Lung (tissue), 12 donors: Measurements from ENCODE around the gene GRK2. TPM values are rescaled to one million over a fixed set of nuclear protein-coding genes. Genes with fewer than 3 reads are reported as not detected.
A peak's percentile ranks its signal among the peaks of the same experiment; 100 is the strongest.

Experiments
- ATAC-seq: fragments of 200-7000 bp; cut with Tn5 transposase; one replicate; pipeline ENCODE4 v1.9.1; 2020; ENCODE audit warnings: moderate number of reproducible peaks; ENCODE audit not compliant: insufficient read depth, low FRiP score
- DNase-seq, 3 donors: peaks; one replicate each; pipeline ENCODE4 v3.0.0-alpha.2; 2013 to 2017
- H3K27ac ChIP-seq, 2 donors: one replicate each; pipeline ENCODE4 v1.5.1; 2013; ENCODE audit warnings: mild to moderate bottlenecking in 2 of 2, moderate library complexity in 2 of 2, control low read depth in 1 of 2, inconsistent platforms in 1 of 2, low read depth in 1 of 2, low read length in 1 of 2
- H3K27me3 ChIP-seq, 3 donors: one replicate each; pipeline ENCODE4 v1.5.1; 2013; ENCODE audit warnings: low read length in 2 of 3; ENCODE audit not compliant: control insufficient read depth in 3 of 3, insufficient read depth in 3 of 3
- H3K36me3 ChIP-seq, 4 donors: one replicate each; pipeline ENCODE4 v1.5.1; 2013; ENCODE audit warnings: low read length in 4 of 4, mild to moderate bottlenecking in 1 of 4, moderate library complexity in 1 of 4; ENCODE audit not compliant: control insufficient read depth in 4 of 4, insufficient read depth in 4 of 4
- H3K4me1 ChIP-seq, 5 donors: one replicate each; pipeline ENCODE4 v1.5.1; 2013; ENCODE audit warnings: low read length in 5 of 5, mild to moderate bottlenecking in 2 of 5, moderate library complexity in 1 of 5; ENCODE audit not compliant: control insufficient read depth in 5 of 5, insufficient read depth in 5 of 5
- H3K4me3 ChIP-seq: one replicate; pipeline ENCODE4 v1.5.1; 2013; ENCODE audit warnings: mild to moderate bottlenecking, control low read depth, moderate library complexity
- H3K9ac ChIP-seq, 2 donors: one replicate each; pipeline ENCODE4 v1.5.1; 2013; ENCODE audit warnings: low read length in 2 of 2, control low read depth in 1 of 2; ENCODE audit not compliant: insufficient read depth in 1 of 2
- H3K9me3 ChIP-seq, 4 donors: one replicate each; pipeline ENCODE4 v1.5.1; 2013; ENCODE audit warnings: low read length in 3 of 4, mild to moderate bottlenecking in 1 of 4, moderate library complexity in 1 of 4; ENCODE audit not compliant: control insufficient read depth in 4 of 4, insufficient read depth in 3 of 4
- CTCF ChIP-seq: IDR thresholded peaks from 2 replicates; pipeline ENCODE4 v1.5.1; 2012; ENCODE audit warnings: mild to moderate bottlenecking; ENCODE audit errors: control extremely low read depth, extremely low read depth
- WGBS, 2 donors: extraction: QIAGEN DNeasy Blood & Tissue Kit; methylation state at CpG; one replicate each; pipeline ENCODE4 v1.1.7; 2013; 5-methylcytosine and 5-hydroxymethylcytosine counted together
- polyA plus RNA-seq, 2 donors: library from polyadenylated mRNA; stranded (reverse); fragments of 200-250 nt; gene quantifications; one replicate each; pipeline ENCODE4 v1.2.1, GENCODE V29; 2013
- total RNA-seq, 2 donors: library from RNA; depleted of rRNA in 1 of 2; stranded (reverse); fragments of >200 nt in 1 of 2; gene quantifications; one replicate each; pipeline ENCODE4 v1.2.1, GENCODE V29; 2014 to 2021
- donor health status: control.
- donor health status: control.
- donor health status: Bipolar disorder and iron deficiency.
- donor health status: healthy.
- donor health status: DM: yes; HTN: yes; CAD: no.

The GRK2 gene
- total and polyA plus RNA-seq, 4 donors = 37.1 to 130 (median 97.5) TPM

GRCh38 chr11:67283481-67283963 is 17.2 kb downstream of the GRK2 start:
- no peaks in the 10 kb centered on the region for H3K27me3 ChIP-seq
- no peak overlapping the region for H3K9ac ChIP-seq
- H3K9me3 ChIP-seq = peaks cover 0 to 2% (median 0%) of the 10 kb centered on the region in 4 donors
- no peak for ATAC-seq
- H3K4me1 ChIP-seq = peaks cover 0 to 24% (median 9%) of the 10 kb centered on the region in 5 donors
- H3K36me3 ChIP-seq = peaks cover 0 to 78% (median 44%) of the 10 kb centered on the region in 4 donors
- no peak for DNase-seq
- H3K4me3 ChIP-seq = no peak overlapping the region
- H3K27ac ChIP-seq = peak overlapping the region in 1 of 2 donors; percentile 72
- no peak for TF ChIP-seq CTCF
- WGBS, 2 donors = 39 to 73% methylated on average over 13 of the region's 13 CpGs

DNA sequence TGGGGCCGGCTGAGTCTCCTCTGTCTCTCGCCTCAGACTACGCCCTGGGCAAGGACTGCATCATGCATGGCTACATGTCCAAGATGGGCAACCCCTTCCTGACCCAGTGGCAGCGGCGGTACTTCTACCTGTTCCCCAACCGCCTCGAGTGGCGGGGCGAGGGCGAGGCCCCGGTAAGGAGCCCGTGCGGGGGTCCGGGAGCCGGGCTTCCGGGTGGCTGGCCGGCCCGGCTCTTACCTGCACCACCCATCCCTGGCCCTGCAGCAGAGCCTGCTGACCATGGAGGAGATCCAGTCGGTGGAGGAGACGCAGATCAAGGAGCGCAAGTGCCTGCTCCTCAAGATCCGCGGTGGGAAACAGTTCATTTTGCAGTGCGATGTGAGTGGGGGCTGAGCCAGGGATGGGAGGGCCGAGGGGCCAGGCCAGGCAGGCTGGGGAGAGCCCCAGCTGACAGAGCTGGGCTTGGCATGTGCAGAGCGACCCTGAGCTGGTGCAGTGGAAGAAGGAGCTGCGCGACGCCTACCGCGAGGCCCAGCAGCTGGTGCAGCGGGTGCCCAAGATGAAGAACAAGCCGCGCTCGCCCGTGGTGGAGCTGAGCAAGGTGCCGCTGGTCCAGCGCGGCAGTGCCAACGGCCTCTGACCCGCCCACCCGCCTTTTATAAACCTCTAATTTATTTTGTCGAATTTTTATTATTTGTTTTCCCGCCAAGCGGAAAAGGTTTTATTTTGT is 18.7 kb downstream of the GRK2 start:
- 71 to 85% methylated on average over 45 of the region's 45 CpGs for WGBS, 2 donors
- H3K9ac ChIP-seq = no peak overlapping the region
- H3K27me3 ChIP-seq = no peaks in the 10 kb centered on the region
- ATAC-seq = no peak
- H3K36me3 ChIP-seq = peaks cover 0 to 65% (median 36%) of the 10 kb centered on the region in 4 donors
- DNase-seq = no peak
- peaks cover 0 to 20% (median 9%) of the 10 kb centered on the region in 5 donors for H3K4me1 ChIP-seq
- no peak for TF ChIP-seq CTCF
- H3K4me3 ChIP-seq = no peak overlapping the region
- peaks cover 0 to 2% (median 0%) of the 10 kb centered on the region in 4 donors for H3K9me3 ChIP-seq
- H3K27ac ChIP-seq = peak overlapping the region in 1 of 2 donors; percentile 9

- 48 to 76% methylated on average over 38 to 39 of the region's 39 CpGs for WGBS, 2 donors
- no peak for DNase-seq
- H3K4me3 ChIP-seq = no peak overlapping the region
- ATAC-seq = no peak
- H3K27ac ChIP-seq = peak overlapping the region in 1 of 2 donors; percentile 69
- no peak for TF ChIP-seq CTCF
- peaks cover 0 to 24% (median 9%) of the 10 kb centered on the region in 5 donors for H3K4me1 ChIP-seq
- H3K36me3 ChIP-seq = peaks cover 0 to 64% (median 38%) of the 10 kb centered on the region in 4 donors
- no peak overlapping the region for H3K9ac ChIP-seq
- H3K9me3 ChIP-seq = peaks cover 0 to 2% (median 0%) of the 10 kb centered on the region in 4 donors
- no peaks in the 10 kb centered on the region for H3K27me3 ChIP-seq
These were observed 19.5 kb downstream of the GRK2 start for GRCh38 chr11:67285541-67286498.
